Caco-2 (cell line): ENCODE measurements around the gene MPPED2. TPM values are rescaled to one million over a fixed set of nuclear protein-coding genes. Genes with fewer than 3 reads are reported as not detected.

Experiments used
- BruUV-seq: library from RNA; stranded (reverse); fragments of 400-500 nt; replicated peaks from 2 replicates; lab custom pipeline; 2021; lab: Mats Ljungman, UMichigan
- CTCF ChIA-PET: fragments of 300-600 bp; sonication (Branson Sonifier 250); formaldehyde crosslinking; loops from one replicate; lab custom pipeline; 2022; ENCODE audit warnings: antibody characterized with exemption; lab: Charles Lee
- POLR2A ChIA-PET: fragments of 300-600 bp; sonication (Branson Sonifier 250); formaldehyde crosslinking; loops from one replicate; lab custom pipeline; 2022; ENCODE audit warnings: antibody characterized with exemption; lab: Charles Lee
- DNase-seq, 2 experiments: peaks; one replicate each; pipeline versions ENCODE4 v3.0.0 to v3.0.0-alpha.2; 2020 to 2022
- H3K27me3 ChIP-seq: replicated peaks from 2 replicates; pipeline ENCODE4 v1.6.0; 2011; ENCODE audit warnings: low read length; ENCODE audit not compliant: control insufficient read depth, insufficient read depth
- H3K36me3 ChIP-seq: 2 replicates; pipeline ENCODE4 v1.5.1; 2011; ENCODE audit warnings: low read length; ENCODE audit not compliant: control insufficient read depth, insufficient read depth
- H3K4me1 ChIP-seq: fragments of 250-450 bp; sonication (Bioruptor Pico); 2 replicates; pipeline ENCODE4 v1.5.1; 2020; ENCODE audit warnings: mild to moderate bottlenecking
- H3K4me3 ChIP-seq: 2 replicates; pipeline ENCODE4 v1.5.1; 2011; ENCODE audit warnings: low read depth, mild to moderate bottlenecking, control low read depth, low read length
- H3K9me3 ChIP-seq: fragments of 250-450 bp; sonication (Bioruptor Pico); 2 replicates; pipeline ENCODE4 v1.5.1; 2020; ENCODE audit warnings: mild to moderate bottlenecking, moderate library complexity
- H3K27ac Mint-ChIP-seq: one replicate; pipeline ENCODE4 v1.8.0; 2022; ENCODE audit warnings: mixed read lengths; ENCODE audit not compliant: unreplicated experiment
- H3K27me3 Mint-ChIP-seq: one replicate; pipeline ENCODE4 v1.8.0; 2022; ENCODE audit warnings: mixed read lengths; ENCODE audit not compliant: insufficient read depth, unreplicated experiment
- H3K36me3 Mint-ChIP-seq: one replicate; pipeline ENCODE4 v1.8.0; 2022; ENCODE audit warnings: mild to moderate bottlenecking, mixed read lengths; ENCODE audit not compliant: insufficient read depth, unreplicated experiment
- H3K4me1 Mint-ChIP-seq: one replicate; pipeline ENCODE4 v1.8.0; 2022; ENCODE audit warnings: low read depth, mixed read lengths; ENCODE audit not compliant: unreplicated experiment
- H3K4me3 Mint-ChIP-seq: one replicate; pipeline ENCODE4 v1.8.0; 2022; ENCODE audit warnings: mild to moderate bottlenecking, moderate library complexity, mixed read lengths; ENCODE audit not compliant: unreplicated experiment
- H3K9me3 Mint-ChIP-seq: one replicate; pipeline ENCODE4 v1.8.0; 2022; ENCODE audit warnings: mixed read lengths; ENCODE audit not compliant: unreplicated experiment
- intact Hi-C: fragments of 100-400 bp; cut with micrococcal nuclease; formaldehyde crosslinking; loops from one replicate; pipeline ENCODE4 v1.10.0; 2022; ENCODE audit not compliant: unreplicated experiment
- total RNA-seq: library from RNA; stranded (reverse); gene quantifications from 2 replicates; pipeline ENCODE4 v1.2.3, GENCODE V29; 2022
- TF ChIP-seq, protein P1 (sequence below), 2 experiments: fragments of 200-600 bp in 1 of 2; IDR thresholded peaks; 1 replicate in 1 of 2; 2 replicates in 1 of 2; pipeline versions ENCODE4 v1.5.1 to v1.8.0; 2011 to 2022; ENCODE audit warnings: antibody characterized with exemption in 1 of 2, control low read depth in 1 of 2, inconsistent platforms in 1 of 2, low read depth in 1 of 2, low read length in 1 of 2, mild to moderate bottlenecking in 1 of 2, moderate library complexity in 1 of 2; ENCODE audit not compliant: insufficient read depth in 1 of 2, severe bottlenecking in 1 of 2, unreplicated experiment in 1 of 2

MPPED2 gene
- total RNA-seq, 1 experiment from 2014 or later, result not detected

DNA sequence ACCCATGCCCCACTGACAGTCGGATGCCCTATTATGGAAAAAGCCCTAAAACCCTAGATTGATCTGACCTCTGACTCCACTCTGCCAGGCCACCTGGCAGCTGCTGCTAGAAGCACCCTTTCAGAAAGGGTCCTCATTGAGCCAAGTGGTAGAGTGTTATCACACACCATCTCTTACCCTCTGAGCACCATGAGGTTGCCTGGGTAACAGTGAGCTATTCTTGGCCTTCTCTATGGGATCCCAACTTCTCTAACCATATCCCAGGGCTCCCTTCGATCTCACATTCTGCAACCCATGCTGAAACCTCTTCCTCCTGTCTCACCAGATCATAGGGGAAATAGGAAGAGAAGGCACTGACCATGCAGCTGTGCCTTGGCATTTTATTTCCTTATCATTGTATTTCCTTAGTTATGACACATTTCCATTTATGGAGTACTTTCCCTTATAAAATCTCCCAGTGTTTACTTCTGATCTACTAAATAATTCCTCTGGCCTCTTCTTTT is 52.7 kb downstream of the MPPED2 start:
- Histone ChIP-seq H3K9me3 (no peaks in the 10 kb centered on the region), H3K4me1 (no peaks in the 10 kb centered on the region), H3K36me3 (no peaks in the 10 kb centered on the region), H3K27me3 (no peaks in the 10 kb centered on the region), H3K4me3 (no peak overlapping the region)
- Mint-ChIP-seq H3K36me3 (no peaks in the 10 kb centered on the region), H3K27me3 (peaks cover 4% of the 10 kb centered on the region), H3K9me3 (no peaks in the 10 kb centered on the region), H3K27ac (no peak overlapping the region), H3K4me1 (no peaks in the 10 kb centered on the region), H3K4me3 (no peak overlapping the region)
- intact Hi-C loops, result no loop called here
- ChIA-PET POLR2A (no interaction called here), CTCF (no interaction called here)
- BruUV-seq, result no TSS peak
- DNase-seq, result no peak
- TF ChIP-seq, protein P1, sequence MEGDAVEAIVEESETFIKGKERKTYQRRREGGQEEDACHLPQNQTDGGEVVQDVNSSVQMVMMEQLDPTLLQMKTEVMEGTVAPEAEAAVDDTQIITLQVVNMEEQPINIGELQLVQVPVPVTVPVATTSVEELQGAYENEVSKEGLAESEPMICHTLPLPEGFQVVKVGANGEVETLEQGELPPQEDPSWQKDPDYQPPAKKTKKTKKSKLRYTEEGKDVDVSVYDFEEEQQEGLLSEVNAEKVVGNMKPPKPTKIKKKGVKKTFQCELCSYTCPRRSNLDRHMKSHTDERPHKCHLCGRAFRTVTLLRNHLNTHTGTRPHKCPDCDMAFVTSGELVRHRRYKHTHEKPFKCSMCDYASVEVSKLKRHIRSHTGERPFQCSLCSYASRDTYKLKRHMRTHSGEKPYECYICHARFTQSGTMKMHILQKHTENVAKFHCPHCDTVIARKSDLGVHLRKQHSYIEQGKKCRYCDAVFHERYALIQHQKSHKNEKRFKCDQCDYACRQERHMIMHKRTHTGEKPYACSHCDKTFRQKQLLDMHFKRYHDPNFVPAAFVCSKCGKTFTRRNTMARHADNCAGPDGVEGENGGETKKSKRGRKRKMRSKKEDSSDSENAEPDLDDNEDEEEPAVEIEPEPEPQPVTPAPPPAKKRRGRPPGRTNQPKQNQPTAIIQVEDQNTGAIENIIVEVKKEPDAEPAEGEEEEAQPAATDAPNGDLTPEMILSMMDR (IDR thresholded peaks at IDR 0.05; ENCODE audit: insufficient read depth in 1 of 2, low read depth in 1 of 2, low read length in 1 of 2, severe bottlenecking in 1 of 2, unreplicated experiment in 1 of 2), result no peak

DNA sequence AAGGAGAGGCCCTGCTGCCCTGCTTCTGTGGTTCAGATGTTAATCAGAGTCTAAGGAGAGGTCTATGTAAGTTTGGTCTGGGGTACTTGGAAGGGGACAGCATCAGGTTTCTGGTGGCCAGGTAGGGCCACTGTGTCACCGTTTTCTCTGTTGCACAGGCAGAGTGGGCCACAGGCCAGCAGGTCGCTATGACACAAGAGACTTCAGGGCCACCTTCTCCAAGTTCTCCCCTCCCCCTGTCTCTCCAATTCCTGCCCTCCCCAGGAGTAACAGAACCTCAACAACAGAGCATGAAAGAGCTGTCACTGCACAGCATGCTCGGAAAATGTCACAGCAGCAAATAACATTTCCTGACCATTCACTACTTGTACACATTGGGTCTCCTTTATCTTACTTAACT is 58.6 kb downstream of the MPPED2 start:
- ChIA-PET POLR2A (no interaction called here), CTCF (no interaction called here)
- H3K9me3 Mint-ChIP-seq, result no peaks in the 10 kb centered on the region
- no peaks in the 10 kb centered on the region for H3K4me1 Mint-ChIP-seq
- no peaks in the 10 kb centered on the region for H3K36me3 Mint-ChIP-seq
- Histone ChIP-seq H3K9me3 (no peaks in the 10 kb centered on the region), H3K36me3 (no peaks in the 10 kb centered on the region), H3K27me3 (no peaks in the 10 kb centered on the region), H3K4me3 (no peak overlapping the region), H3K4me1 (no peaks in the 10 kb centered on the region)
- H3K27me3 Mint-ChIP-seq, result peaks cover 2% of the 10 kb centered on the region
- no peak for DNase-seq
- intact Hi-C loops, result no loop called here
- TF ChIP-seq, protein P1 (IDR thresholded peaks at IDR 0.05; ENCODE audit: insufficient read depth in 1 of 2, low read depth in 1 of 2, low read length in 1 of 2, severe bottlenecking in 1 of 2, unreplicated experiment in 1 of 2), result no peak
- BruUV-seq, result no TSS peak
- no peak overlapping the region for H3K4me3 Mint-ChIP-seq
- H3K27ac Mint-ChIP-seq, result no peak overlapping the region

DNA sequence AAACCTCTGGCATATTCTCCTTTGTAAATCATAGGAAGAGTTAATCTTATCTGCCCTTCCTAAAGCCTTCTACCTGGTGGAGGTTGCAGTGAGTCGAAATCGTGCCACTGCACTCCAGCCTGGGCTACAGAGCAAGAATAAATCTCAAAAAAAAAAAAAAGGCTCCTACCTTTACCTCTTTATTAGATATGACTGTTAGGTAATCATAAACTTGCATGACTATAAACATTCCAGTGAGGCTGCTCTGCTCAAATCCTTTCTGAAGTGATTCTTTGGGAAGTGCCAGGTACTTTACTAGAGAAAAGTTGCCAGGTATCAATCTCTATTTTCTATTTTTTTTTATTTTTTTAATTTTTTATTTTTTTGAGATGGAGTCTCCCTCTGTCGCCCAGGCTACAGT is 59.6 kb downstream of the MPPED2 start:
- ChIA-PET POLR2A (no interaction called here), CTCF (no interaction called here)
- no peaks in the 10 kb centered on the region for H3K27me3 ChIP-seq
- H3K9me3 ChIP-seq, result no peaks in the 10 kb centered on the region
- BruUV-seq, result no TSS peak
- Mint-ChIP-seq H3K36me3 (no peaks in the 10 kb centered on the region), H3K27me3 (peaks cover 2% of the 10 kb centered on the region), H3K4me3 (no peak overlapping the region), H3K27ac (no peak overlapping the region), H3K4me1 (no peaks in the 10 kb centered on the region), H3K9me3 (no peaks in the 10 kb centered on the region)
- H3K36me3 ChIP-seq, result no peaks in the 10 kb centered on the region
- TF ChIP-seq, protein P1 (IDR thresholded peaks at IDR 0.05; ENCODE audit: insufficient read depth in 1 of 2, low read depth in 1 of 2, low read length in 1 of 2, severe bottlenecking in 1 of 2, unreplicated experiment in 1 of 2), result no peak
- no peak overlapping the region for H3K4me3 ChIP-seq
- intact Hi-C loops, result no loop called here
- no peaks in the 10 kb centered on the region for H3K4me1 ChIP-seq
- no peak for DNase-seq
